SJCRH30 (cell line): ENCODE data around the gene HPCAL1. TPM values are rescaled to one million over a fixed set of nuclear protein-coding genes. Genes with fewer than 3 reads are reported as not detected.
A peak's percentile ranks its signal among the peaks of the same experiment; 100 is the strongest.

Experiments used
- DNase-seq, 2 experiments: peaks; one replicate each; pipeline ENCODE4 v3.0.0-alpha.2; 2015 to 2020
- H3K27ac ChIP-seq: fragments of 250-450 bp; sonication (Bioruptor Pico); 2 replicates; pipeline ENCODE4 v1.5.1; 2020; ENCODE audit warnings: mild to moderate bottlenecking, moderate library complexity
- H3K27me3 ChIP-seq: fragments of 250-450 bp; sonication (Bioruptor Pico); 2 replicates; pipeline ENCODE4 v1.5.1; 2020; ENCODE audit warnings: mild to moderate bottlenecking, moderate library complexity
- H3K36me3 ChIP-seq: fragments of 250-450 bp; sonication (Bioruptor Pico); 2 replicates; pipeline ENCODE4 v1.5.1; 2020; ENCODE audit warnings: mild to moderate bottlenecking, moderate library complexity
- H3K4me1 ChIP-seq: fragments of 250-450 bp; sonication (Bioruptor Pico); 2 replicates; pipeline ENCODE4 v1.5.1; 2020; ENCODE audit warnings: mild to moderate bottlenecking, moderate library complexity
- H3K4me3 ChIP-seq: fragments of 250-450 bp; sonication (Bioruptor Pico); 2 replicates; pipeline ENCODE4 v1.5.1; 2020; ENCODE audit warnings: mild to moderate bottlenecking, moderate library complexity
- H3K9me3 ChIP-seq: fragments of 250-450 bp; sonication (Bioruptor Pico); replicated peaks from 2 replicates; pipeline ENCODE4 v1.5.1; 2020; ENCODE audit warnings: mild to moderate bottlenecking, moderate library complexity
- total RNA-seq: library from RNA; depleted of rRNA; stranded (reverse); fragments of >200 nt; shearing (Covaris generic); gene quantifications from 2 replicates; pipeline ENCODE4 v1.2.3, GENCODE V29; 2014

HPCAL1 gene
- total RNA-seq, 1 experiment from 2014 or later = 52.4 TPM

- Histone ChIP-seq H3K4me1 (peaks cover 25% of the 10 kb centered on the region), H3K9me3 (peaks cover 6% of the 10 kb centered on the region; the same call in 1 of the 2 replicates), H3K27me3 (no peaks in the 10 kb centered on the region), H3K27ac (no peak overlapping the region), H3K36me3 (no peaks in the 10 kb centered on the region), H3K4me3 (no peak overlapping the region)
- DNase-seq = no peak
These were observed 22.8 kb downstream of the HPCAL1 start for GRCh38 chr2:10325278-10326145.

DNA sequence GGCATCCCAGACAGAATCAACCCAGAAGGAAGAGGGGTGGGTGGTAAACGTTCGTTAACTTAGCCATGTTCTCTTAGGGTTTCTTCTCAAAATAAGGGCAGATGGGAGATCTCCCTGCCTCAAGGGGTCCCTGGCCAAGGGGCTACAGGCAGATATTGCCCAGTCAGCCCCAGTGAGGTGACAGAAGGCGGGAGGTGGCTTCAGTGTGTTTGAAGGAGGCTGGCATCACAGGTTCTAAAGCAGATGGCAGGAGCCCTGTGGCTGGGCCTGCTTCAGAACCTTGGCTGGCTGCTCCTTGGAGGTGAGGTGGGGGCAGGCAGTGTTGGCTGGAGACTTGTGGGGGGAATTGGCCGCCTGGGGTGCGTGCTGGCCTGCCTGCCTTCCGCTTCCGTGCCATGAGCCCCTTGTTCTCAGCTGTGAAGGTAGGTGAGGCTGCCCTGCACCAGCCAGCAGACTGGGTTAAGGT is 23.5 kb downstream of the HPCAL1 start:
- H3K4me1 ChIP-seq = peaks cover 31% of the 10 kb centered on the region
- H3K27me3 ChIP-seq = no peaks in the 10 kb centered on the region
- no peak overlapping the region for H3K27ac ChIP-seq
- H3K9me3 ChIP-seq = peaks cover 3% of the 10 kb centered on the region; the same call in 1 of the 2 replicates
- H3K4me3 ChIP-seq = no peak overlapping the region
- no peak for DNase-seq
- no peaks in the 10 kb centered on the region for H3K36me3 ChIP-seq

DNA sequence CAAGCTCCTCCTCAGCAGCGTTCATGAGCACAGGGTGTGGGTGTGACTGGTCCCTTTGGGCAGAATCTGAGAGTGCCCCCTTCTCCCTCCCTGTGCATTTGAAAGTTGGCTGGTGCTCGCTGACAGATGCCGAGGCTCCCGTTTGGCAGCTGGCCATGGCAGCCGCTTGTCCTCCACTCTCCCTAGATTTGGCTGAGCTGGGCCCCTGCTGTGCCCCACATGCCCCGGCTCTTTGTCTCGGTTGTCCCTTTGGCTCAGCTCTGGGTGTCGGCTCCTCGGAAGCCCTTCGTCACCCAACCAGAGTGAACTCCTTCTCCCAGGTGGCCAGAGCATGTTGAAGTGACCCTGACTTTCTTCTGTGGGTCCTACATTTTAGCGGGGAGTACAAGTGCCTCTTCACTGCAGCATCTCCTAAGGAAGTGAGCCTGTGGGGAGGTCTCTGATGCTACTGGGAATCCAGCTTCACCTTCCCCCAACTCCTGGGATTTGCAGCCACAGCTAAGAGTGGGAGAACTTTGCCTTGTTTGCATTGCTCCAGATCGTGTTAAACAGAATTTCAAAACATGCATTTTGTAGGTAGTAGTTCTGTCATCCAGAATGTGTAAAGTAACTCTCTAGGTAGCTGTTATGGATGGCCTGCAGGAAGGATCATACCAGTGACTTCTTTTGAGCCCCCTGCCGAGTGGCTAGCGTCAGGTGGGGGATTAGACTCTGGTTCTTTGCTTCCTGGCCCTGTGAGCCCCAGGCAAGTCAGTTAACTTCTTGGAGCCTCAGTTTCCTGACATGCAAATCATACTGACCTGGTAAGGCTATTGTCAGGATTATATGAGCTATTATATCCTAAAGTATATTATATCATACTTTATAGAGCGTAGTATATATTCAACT is 24.2 kb downstream of the HPCAL1 start:
- Histone ChIP-seq H3K27me3 (no peaks in the 10 kb centered on the region), H3K4me1 (peaks cover 36% of the 10 kb centered on the region), H3K4me3 (peak overlapping the region; percentile 12; the same call in 1 of the 2 replicates), H3K27ac (no peak overlapping the region), H3K36me3 (no peaks in the 10 kb centered on the region), H3K9me3 (no peaks in the 10 kb centered on the region)
- peak; percentile 84 to 90 for DNase-seq

- no peaks in the 10 kb centered on the region for H3K36me3 ChIP-seq
- no peaks in the 10 kb centered on the region for H3K9me3 ChIP-seq
- no peaks in the 10 kb centered on the region for H3K27me3 ChIP-seq
- no peak overlapping the region for H3K27ac ChIP-seq
- no peak overlapping the region for H3K4me3 ChIP-seq
- peak in 1 of 2 experiments; percentile 23 for DNase-seq
- H3K4me1 ChIP-seq = peaks cover 38% of the 10 kb centered on the region
These were observed 25.4 kb downstream of the HPCAL1 start for GRCh38 chr2:10327896-10328669.

- peaks cover 40% of the 10 kb centered on the region for H3K4me1 ChIP-seq
- no peaks in the 10 kb centered on the region for H3K27me3 ChIP-seq
- no peaks in the 10 kb centered on the region for H3K9me3 ChIP-seq
- DNase-seq = no peak
- no peak overlapping the region for H3K27ac ChIP-seq
- no peak overlapping the region for H3K4me3 ChIP-seq
- no peaks in the 10 kb centered on the region for H3K36me3 ChIP-seq
These were observed 26.2 kb downstream of the HPCAL1 start for GRCh38 chr2:10328670-10329579.

GRCh38 chr2:10329580-10329879 is 26.8 kb downstream of the HPCAL1 start:
- H3K27ac ChIP-seq = no peak overlapping the region
- H3K27me3 ChIP-seq = no peaks in the 10 kb centered on the region
- H3K36me3 ChIP-seq = no peaks in the 10 kb centered on the region
- H3K9me3 ChIP-seq = no peaks in the 10 kb centered on the region
- no peak overlapping the region for H3K4me3 ChIP-seq
- peaks cover 40% of the 10 kb centered on the region for H3K4me1 ChIP-seq
- no peak for DNase-seq

- no peak for DNase-seq
- H3K27ac ChIP-seq = no peak overlapping the region
- H3K9me3 ChIP-seq = no peaks in the 10 kb centered on the region
- peaks cover 40% of the 10 kb centered on the region for H3K4me1 ChIP-seq
- H3K27me3 ChIP-seq = no peaks in the 10 kb centered on the region
- H3K36me3 ChIP-seq = no peaks in the 10 kb centered on the region
- no peak overlapping the region for H3K4me3 ChIP-seq
These were observed 27.4 kb downstream of the HPCAL1 start for GRCh38 chr2:10329880-10330699.

DNA sequence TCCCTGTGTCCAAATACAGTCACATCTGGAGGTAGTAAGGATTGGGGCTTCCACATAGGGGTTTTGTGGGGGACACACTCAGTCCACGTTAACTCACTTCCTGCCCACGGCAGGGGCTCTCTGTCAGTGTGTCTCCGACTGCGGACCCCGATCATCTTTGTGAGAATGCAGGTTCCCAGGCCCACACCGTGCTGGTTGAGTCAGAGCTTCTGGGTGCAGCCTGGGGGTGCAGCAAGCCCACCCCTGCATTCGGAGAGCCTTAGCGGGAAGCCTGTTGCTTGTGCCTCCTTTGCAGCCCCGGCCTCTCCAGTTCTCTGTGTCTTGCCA is 28.0 kb downstream of the HPCAL1 start:
- Histone ChIP-seq H3K36me3 (no peaks in the 10 kb centered on the region), H3K4me3 (no peak overlapping the region), H3K27ac (no peak overlapping the region), H3K27me3 (no peaks in the 10 kb centered on the region), H3K9me3 (no peaks in the 10 kb centered on the region), H3K4me1 (peaks cover 40% of the 10 kb centered on the region)
- DNase-seq = no peak

DNA sequence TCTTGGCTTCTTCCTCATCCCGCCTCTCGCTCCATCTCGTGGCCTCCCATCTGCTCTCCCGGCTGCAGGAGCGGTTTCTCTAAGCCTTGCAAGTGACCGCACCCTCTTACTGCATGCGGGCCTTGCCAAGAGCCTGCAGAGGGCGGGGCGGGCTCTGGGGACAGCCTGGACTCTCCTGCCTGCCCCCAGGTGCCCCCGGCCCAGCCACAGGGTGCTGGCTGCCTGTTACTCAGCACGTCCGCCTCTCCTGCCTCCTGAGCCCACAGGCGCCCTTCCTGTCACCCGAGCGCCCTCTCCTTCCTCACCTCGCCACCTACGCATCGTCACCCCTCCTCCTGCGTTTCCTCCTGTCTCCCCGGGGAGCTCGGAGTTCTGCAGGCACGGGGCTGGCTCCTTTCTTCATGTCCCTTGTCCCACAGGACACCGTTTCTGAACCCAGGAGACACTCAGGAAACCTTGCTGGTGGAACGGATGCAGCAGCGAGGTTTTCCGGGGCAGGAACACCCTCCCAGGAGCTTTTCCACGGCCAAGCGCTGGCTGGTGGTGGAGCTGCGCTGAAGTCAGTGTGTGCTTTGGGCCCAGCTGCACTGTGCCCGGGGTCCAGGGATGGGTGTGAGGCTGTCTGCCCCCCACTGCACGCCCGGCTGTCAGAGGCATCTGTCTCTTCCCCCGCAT is 28.5 kb downstream of the HPCAL1 start:
- no peak overlapping the region for H3K27ac ChIP-seq
- H3K4me1 ChIP-seq = peaks cover 39% of the 10 kb centered on the region
- no peaks in the 10 kb centered on the region for H3K27me3 ChIP-seq
- H3K9me3 ChIP-seq = no peaks in the 10 kb centered on the region
- no peak overlapping the region; the same call in 1 of the 2 replicates for H3K4me3 ChIP-seq
- peak; percentile 42 to 45 for DNase-seq
- no peaks in the 10 kb centered on the region for H3K36me3 ChIP-seq

DNA sequence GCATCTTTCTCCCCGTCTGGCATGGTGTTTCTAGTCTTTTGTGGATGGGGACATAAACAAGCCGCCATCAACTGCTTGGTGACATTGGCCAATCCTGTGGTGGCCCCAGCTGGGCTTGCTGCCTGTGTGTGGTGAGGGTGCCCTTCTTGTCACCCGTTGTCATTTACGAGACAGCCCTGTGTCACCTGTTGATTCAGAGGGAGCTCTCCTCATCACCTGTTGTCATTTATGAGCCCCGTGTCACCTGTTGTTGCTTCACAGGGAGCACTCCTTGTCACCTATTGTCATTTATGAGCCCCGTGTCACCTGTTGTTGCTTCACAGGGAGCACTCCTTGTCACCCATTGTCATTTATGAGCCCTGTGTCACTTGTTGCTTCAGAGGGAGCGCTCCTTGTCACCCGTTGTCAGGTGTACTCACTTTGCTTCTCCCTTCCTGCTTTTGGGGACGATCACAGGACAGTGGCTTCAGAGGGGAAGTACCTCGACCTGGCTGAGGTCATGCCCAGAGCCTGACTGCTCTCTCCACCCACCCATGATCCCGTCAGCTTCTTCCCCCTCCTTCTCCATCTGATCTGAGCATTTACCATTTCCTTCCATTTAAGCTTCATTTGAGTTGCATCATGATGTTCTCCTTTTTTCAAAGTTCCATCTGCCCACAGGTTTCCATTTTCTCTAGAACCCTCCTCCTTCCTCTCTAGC is 29.1 kb downstream of the HPCAL1 start:
- no peaks in the 10 kb centered on the region for H3K36me3 ChIP-seq
- H3K4me3 ChIP-seq = no peak overlapping the region
- H3K4me1 ChIP-seq = peaks cover 32% of the 10 kb centered on the region
- H3K9me3 ChIP-seq = no peaks in the 10 kb centered on the region
- no peak overlapping the region for H3K27ac ChIP-seq
- DNase-seq = no peak
- H3K27me3 ChIP-seq = no peaks in the 10 kb centered on the region

- no peak overlapping the region for H3K4me3 ChIP-seq
- DNase-seq = no peak
- peaks cover 24% of the 10 kb centered on the region for H3K4me1 ChIP-seq
- no peaks in the 10 kb centered on the region for H3K27me3 ChIP-seq
- H3K27ac ChIP-seq = no peak overlapping the region
- no peaks in the 10 kb centered on the region for H3K9me3 ChIP-seq
- no peaks in the 10 kb centered on the region for H3K36me3 ChIP-seq
These were observed 29.9 kb downstream of the HPCAL1 start for GRCh38 chr2:10332402-10333246.

- Histone ChIP-seq H3K9me3 (no peaks in the 10 kb centered on the region), H3K27ac (no peak overlapping the region), H3K4me3 (no peak overlapping the region), H3K36me3 (no peaks in the 10 kb centered on the region), H3K4me1 (peaks cover 18% of the 10 kb centered on the region), H3K27me3 (no peaks in the 10 kb centered on the region)
- peak in 1 of 2 experiments; percentile 43 for DNase-seq
These were observed 30.5 kb downstream of the HPCAL1 start for GRCh38 chr2:10333247-10333613.
